AG04450 (cell line): ENCODE results near the gene ABHD12. TPM values are rescaled to one million over a fixed set of nuclear protein-coding genes. Genes with fewer than 3 reads are reported as not detected.

Experiments
- CTCF ChIA-PET: fragments of 300-600, 350-600 bp; formaldehyde crosslinking; extraction: SDS; loops from one replicate; lab custom pipeline; 2022; ENCODE audit warnings: antibody characterized with exemption, inconsistent platforms; lab: Charles Lee
- POLR2A ChIA-PET: fragments of 350-600 bp; formaldehyde crosslinking; extraction: SDS; loops from one replicate; lab custom pipeline; 2021; ENCODE audit warnings: antibody characterized with exemption, inconsistent platforms; lab: Yijun Ruan, JAX
- DNase-seq: peaks from one replicate; pipeline ENCODE4 v3.0.0-alpha.2; 2011; ENCODE audit warnings: low read depth, low spot score
- H3K27ac ChIP-seq: one replicate; pipeline ENCODE4 v1.5.1; 2012; ENCODE audit warnings: low read depth, low read length, control low read depth
- H3K27me3 ChIP-seq: one replicate; pipeline ENCODE4 v1.6.0; 2012; ENCODE audit warnings: low read length; ENCODE audit not compliant: control insufficient read depth, insufficient read depth
- H3K4me3 ChIP-seq: 2 replicates; pipeline ENCODE4 v1.5.1; 2011; ENCODE audit warnings: mild to moderate bottlenecking, low read depth, low read length, control low read depth
- H3K9me3 ChIP-seq: 2 replicates; pipeline ENCODE4 v1.5.1; 2012; ENCODE audit warnings: low read length; ENCODE audit not compliant: control insufficient read depth, insufficient read depth
- CTCF ChIP-seq: IDR thresholded peaks from 2 replicates; pipeline ENCODE4 v1.5.1; 2011; ENCODE audit warnings: low read depth, low read length, control low read depth, inconsistent platforms
- polyA plus RNA-seq: library from polyadenylated mRNA; depleted of rRNA; stranded (reverse); fragments of >200 nt; gene quantifications from 2 replicates; pipeline ENCODE4 v1.2.3, GENCODE V29; 2011

ABHD12 gene
- polyA plus RNA-seq, 1 experiment: 33.6 TPM

- no peaks in the 10 kb centered on the region for H3K27me3 ChIP-seq
- no peak for TF ChIP-seq CTCF
- ChIA-PET CTCF (interaction anchor here (0.6 kb wide), 1 partner anchor 72 kb away, joined by 4 read pairs; no protein-coding TSS in a partner anchor), POLR2A (no interaction called here)
- DNase-seq: no peak
- H3K27ac ChIP-seq: no peak overlapping the region
- no peaks in the 10 kb centered on the region; the same call in 1 of the 2 replicates for H3K9me3 ChIP-seq
- H3K4me3 ChIP-seq: no peak overlapping the region
Measured at GRCh38 chr20:25351024-25351360, 39.6 kb downstream of the ABHD12 start.

GRCh38 chr20:25346349-25346748 lies 44.3 kb downstream of the ABHD12 start:
- no peak overlapping the region for H3K27ac ChIP-seq
- DNase-seq: no peak
- no peaks in the 10 kb centered on the region; the same call in 1 of the 2 replicates for H3K9me3 ChIP-seq
- ChIA-PET CTCF (no interaction called here), POLR2A (no interaction called here)
- H3K27me3 ChIP-seq: no peaks in the 10 kb centered on the region
- no peak overlapping the region for H3K4me3 ChIP-seq
- TF ChIP-seq CTCF: no peak

- H3K27ac ChIP-seq: no peak overlapping the region
- H3K27me3 ChIP-seq: no peaks in the 10 kb centered on the region
- POLR2A ChIA-PET: no interaction called here
- no peak for DNase-seq
- no peak overlapping the region for H3K4me3 ChIP-seq
- H3K9me3 ChIP-seq: no peaks in the 10 kb centered on the region; the same call in 1 of the 2 replicates
- CTCF ChIA-PET: no interaction called here
- no peak for TF ChIP-seq CTCF
Measured at GRCh38 chr20:25345721-25346120, 44.9 kb downstream of the ABHD12 start.

GRCh38 chr20:25344634-25345033 lies 46.0 kb downstream of the ABHD12 start:
- H3K9me3 ChIP-seq: no peaks in the 10 kb centered on the region; the same call in 1 of the 2 replicates
- TF ChIP-seq CTCF: no peak
- CTCF ChIA-PET: no interaction called here
- no peak overlapping the region for H3K27ac ChIP-seq
- POLR2A ChIA-PET: no interaction called here
- H3K4me3 ChIP-seq: no peak overlapping the region
- no peaks in the 10 kb centered on the region for H3K27me3 ChIP-seq
- DNase-seq: no peak

GRCh38 chr20:25341716-25342680 lies 48.6 kb downstream of the ABHD12 start:
- DNase-seq: no peak
- no peaks in the 10 kb centered on the region for H3K9me3 ChIP-seq
- ChIA-PET CTCF (interaction anchor here (1.3 kb wide), 1 partner anchor 32 kb away, joined by 4 read pairs; no protein-coding TSS in a partner anchor), POLR2A (no interaction called here)
- H3K27me3 ChIP-seq: no peaks in the 10 kb centered on the region
- TF ChIP-seq CTCF: no peak
- no peak overlapping the region for H3K27ac ChIP-seq
- no peak overlapping the region for H3K4me3 ChIP-seq
